AG04450 (cell line): ENCODE measurements around the gene ANKRD13A. TPM values are rescaled to one million over a fixed set of nuclear protein-coding genes. Genes with fewer than 3 reads are reported as not detected.

Experiments used
- CTCF ChIA-PET: fragments of 300-600, 350-600 bp; formaldehyde crosslinking; extraction: SDS; loops from one replicate; lab custom pipeline; 2022; ENCODE audit warnings: antibody characterized with exemption, inconsistent platforms; lab: Charles Lee
- POLR2A ChIA-PET: fragments of 350-600 bp; formaldehyde crosslinking; extraction: SDS; loops from one replicate; lab custom pipeline; 2021; ENCODE audit warnings: antibody characterized with exemption, inconsistent platforms; lab: Yijun Ruan, JAX
- DNase-seq: peaks from one replicate; pipeline ENCODE4 v3.0.0-alpha.2; 2011; ENCODE audit warnings: low read depth, low spot score
- H3K27ac ChIP-seq: one replicate; pipeline ENCODE4 v1.5.1; 2012; ENCODE audit warnings: low read depth, low read length, control low read depth
- H3K27me3 ChIP-seq: one replicate; pipeline ENCODE4 v1.6.0; 2012; ENCODE audit warnings: low read length; ENCODE audit not compliant: control insufficient read depth, insufficient read depth
- H3K4me3 ChIP-seq: 2 replicates; pipeline ENCODE4 v1.5.1; 2011; ENCODE audit warnings: mild to moderate bottlenecking, low read depth, low read length, control low read depth
- H3K9me3 ChIP-seq: 2 replicates; pipeline ENCODE4 v1.5.1; 2012; ENCODE audit warnings: low read length; ENCODE audit not compliant: control insufficient read depth, insufficient read depth
- polyA plus RNA-seq: library from polyadenylated mRNA; depleted of rRNA; stranded (reverse); fragments of >200 nt; gene quantifications from 2 replicates; pipeline ENCODE4 v1.2.3, GENCODE V29; 2011
- TF ChIP-seq, protein P1 (sequence below): IDR thresholded peaks from 2 replicates; pipeline ENCODE4 v1.5.1; 2011; ENCODE audit warnings: low read depth, low read length, control low read depth, inconsistent platforms

Gene ANKRD13A
- polyA plus RNA-seq, 1 experiment: 246 TPM

- Histone ChIP-seq H3K4me3 (no peak overlapping the region), H3K9me3 (no peaks in the 10 kb centered on the region), H3K27me3 (no peaks in the 10 kb centered on the region), H3K27ac (peak overlapping the region; percentile 96)
- CTCF ChIA-PET: interaction anchor here (1.2 kb wide), 1 partner anchor 15 kb away, joined by 4 read pairs; no protein-coding TSS in a partner anchor
- DNase-seq: no peak
- POLR2A ChIA-PET: interaction anchor here (0.6 to 1.0 kb wide), 2 partner anchors 14 to 392 kb away, joined by 4 to 8 read pairs; no protein-coding TSS in a partner anchor
- TF ChIP-seq, protein P1, sequence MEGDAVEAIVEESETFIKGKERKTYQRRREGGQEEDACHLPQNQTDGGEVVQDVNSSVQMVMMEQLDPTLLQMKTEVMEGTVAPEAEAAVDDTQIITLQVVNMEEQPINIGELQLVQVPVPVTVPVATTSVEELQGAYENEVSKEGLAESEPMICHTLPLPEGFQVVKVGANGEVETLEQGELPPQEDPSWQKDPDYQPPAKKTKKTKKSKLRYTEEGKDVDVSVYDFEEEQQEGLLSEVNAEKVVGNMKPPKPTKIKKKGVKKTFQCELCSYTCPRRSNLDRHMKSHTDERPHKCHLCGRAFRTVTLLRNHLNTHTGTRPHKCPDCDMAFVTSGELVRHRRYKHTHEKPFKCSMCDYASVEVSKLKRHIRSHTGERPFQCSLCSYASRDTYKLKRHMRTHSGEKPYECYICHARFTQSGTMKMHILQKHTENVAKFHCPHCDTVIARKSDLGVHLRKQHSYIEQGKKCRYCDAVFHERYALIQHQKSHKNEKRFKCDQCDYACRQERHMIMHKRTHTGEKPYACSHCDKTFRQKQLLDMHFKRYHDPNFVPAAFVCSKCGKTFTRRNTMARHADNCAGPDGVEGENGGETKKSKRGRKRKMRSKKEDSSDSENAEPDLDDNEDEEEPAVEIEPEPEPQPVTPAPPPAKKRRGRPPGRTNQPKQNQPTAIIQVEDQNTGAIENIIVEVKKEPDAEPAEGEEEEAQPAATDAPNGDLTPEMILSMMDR: no peak
These were observed 39.5 kb downstream of the ANKRD13A start for GRCh38 chr12:110038741-110039084.

DNA sequence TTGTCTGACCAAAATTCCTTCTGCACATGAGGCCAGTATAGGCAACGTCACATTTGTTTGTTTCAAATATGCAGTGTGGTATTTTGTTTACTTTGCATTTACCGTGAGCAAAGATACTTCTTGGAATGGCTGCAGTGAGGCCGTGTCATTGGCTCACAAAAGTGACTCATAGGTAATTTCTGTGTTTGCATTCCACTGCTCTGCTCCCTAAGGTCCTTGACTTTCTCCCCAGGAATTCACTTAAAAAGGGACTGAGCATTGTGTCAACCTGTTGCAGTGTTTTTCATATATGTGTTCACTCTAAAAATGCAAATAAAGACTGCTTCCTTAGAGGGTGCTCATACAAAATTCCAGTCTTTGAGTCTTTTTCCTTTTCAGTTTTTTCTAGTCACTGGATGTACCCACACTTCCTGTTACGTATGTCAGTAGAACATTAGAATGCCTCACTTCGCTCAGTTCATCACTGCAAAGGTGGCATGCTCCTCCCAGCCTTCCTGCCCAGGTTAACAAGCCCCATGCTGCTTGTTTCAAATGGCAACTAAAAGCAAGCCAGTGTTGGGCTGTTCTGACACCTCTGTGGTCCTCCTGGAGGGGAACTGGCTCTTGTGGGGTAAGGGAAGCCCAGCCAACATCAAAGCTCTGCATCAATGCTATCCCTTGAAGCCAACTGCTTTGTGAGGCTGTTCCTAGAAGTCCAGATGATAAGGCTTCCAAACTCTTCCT, 40.0 kb downstream of the ANKRD13A start:
- TF ChIP-seq, protein P1: no peak
- DNase-seq: peak; percentile 95
- H3K27me3 ChIP-seq: no peaks in the 10 kb centered on the region
- peak overlapping the region; percentile 100 for H3K27ac ChIP-seq
- ChIA-PET CTCF (no interaction called here), POLR2A (no interaction called here)
- no peaks in the 10 kb centered on the region for H3K9me3 ChIP-seq
- H3K4me3 ChIP-seq: no peak overlapping the region

DNA sequence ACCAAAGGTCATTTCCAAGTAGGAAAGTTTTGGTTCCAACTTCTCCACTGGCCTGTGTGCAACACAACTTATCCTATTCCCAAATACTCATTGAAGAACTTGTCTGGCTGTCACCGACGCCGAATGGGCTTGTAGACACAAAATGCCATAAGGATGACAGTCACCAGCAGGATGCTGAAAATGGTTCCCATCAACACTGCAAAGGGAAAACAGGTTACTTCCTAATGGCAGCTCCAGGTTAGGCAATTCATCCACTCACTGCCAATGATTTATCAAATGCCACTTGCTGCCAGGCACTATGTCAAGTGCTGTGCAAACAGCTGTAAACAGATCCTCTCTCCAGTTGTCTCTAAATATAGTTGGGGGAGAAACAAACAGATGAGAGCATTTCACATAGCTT, 43.0 kb downstream of the ANKRD13A start:
- ChIA-PET CTCF (interaction anchor here (0.6 to 1.7 kb wide), 12 partner anchors 9 to 945 kb away, joined by 3 to 12 read pairs (median 4); partner anchors contain the start of gene UNG), POLR2A (interaction anchor here (0.7 kb wide), 1 partner anchor 65 kb away, joined by 4 read pairs; no protein-coding TSS in a partner anchor)
- Histone ChIP-seq H3K9me3 (no peaks in the 10 kb centered on the region), H3K27ac (no peak overlapping the region), H3K27me3 (no peaks in the 10 kb centered on the region), H3K4me3 (no peak overlapping the region)
- DNase-seq: no peak
- TF ChIP-seq, protein P1: no peak

- ChIA-PET CTCF (interaction anchor here (0.6 to 1.8 kb wide), 2 partner anchors 385 kb away, joined by 3 to 6 read pairs; no protein-coding TSS in a partner anchor), POLR2A (no interaction called here)
- Histone ChIP-seq H3K9me3 (no peaks in the 10 kb centered on the region; the same call in 1 of the 2 replicates), H3K27me3 (no peaks in the 10 kb centered on the region), H3K4me3 (peak overlapping the region; percentile 79), H3K27ac (no peak overlapping the region)
- no peak for DNase-seq
- TF ChIP-seq, protein P1: no peak
These were observed 47.4 kb downstream of the ANKRD13A start for GRCh38 chr12:110046451-110047187.
